ENCODE data around the gene VWC2. TPM values are rescaled to one million over a fixed set of nuclear protein-coding genes. Genes with fewer than 3 reads are reported as not detected.

VWC2 gene
- total RNA-seq, 1 experiment from 2014 or later = not detected

GRCh38 chr7:49803812-49804211 is 30.4 kb downstream of the VWC2 start:
- no peak overlapping the region for H3K4me3 ChIP-seq (ENCODE audit: low read depth in 2 of 2, low read length in 2 of 2)
- BruUV-seq (replicated peaks) = no TSS peak
- no peaks in the 10 kb centered on the region for H3K27me3 ChIP-seq (ENCODE audit: control insufficient read depth, insufficient read depth, low read length)
- H3K36me3 ChIP-seq (ENCODE audit: control insufficient read depth, insufficient read depth, low read length) = no peaks in the 10 kb centered on the region
- in situ Hi-C loops (cut with HindIII; ENCODE audit: low pct_unique_long_range_greater_than_20kb, low sequenced_read_pairs) = no loop called here
- intact Hi-C loops (cut with micrococcal nuclease; ENCODE audit: unreplicated experiment) = no loop called here
- TF ChIP-seq TCF7L2 (IDR thresholded peaks at IDR 0.05; ENCODE audit: low read depth, low read length) (no peak), REST (IDR thresholded peaks at IDR 0.05; ENCODE audit: insufficient read depth in 1 of 2, low read depth in 2 of 2, low read length in 1 of 2) (no peak), SIN3A (IDR thresholded peaks at IDR 0.05; ENCODE audit: borderline replicate concordance, insufficient read depth, low read depth, low read length) (no peak), POLR2AphosphoS5 (IDR thresholded peaks at IDR 0.05; ENCODE audit: low read depth, low read length) (no peak)
- TF ChIP-seq, protein P1, sequence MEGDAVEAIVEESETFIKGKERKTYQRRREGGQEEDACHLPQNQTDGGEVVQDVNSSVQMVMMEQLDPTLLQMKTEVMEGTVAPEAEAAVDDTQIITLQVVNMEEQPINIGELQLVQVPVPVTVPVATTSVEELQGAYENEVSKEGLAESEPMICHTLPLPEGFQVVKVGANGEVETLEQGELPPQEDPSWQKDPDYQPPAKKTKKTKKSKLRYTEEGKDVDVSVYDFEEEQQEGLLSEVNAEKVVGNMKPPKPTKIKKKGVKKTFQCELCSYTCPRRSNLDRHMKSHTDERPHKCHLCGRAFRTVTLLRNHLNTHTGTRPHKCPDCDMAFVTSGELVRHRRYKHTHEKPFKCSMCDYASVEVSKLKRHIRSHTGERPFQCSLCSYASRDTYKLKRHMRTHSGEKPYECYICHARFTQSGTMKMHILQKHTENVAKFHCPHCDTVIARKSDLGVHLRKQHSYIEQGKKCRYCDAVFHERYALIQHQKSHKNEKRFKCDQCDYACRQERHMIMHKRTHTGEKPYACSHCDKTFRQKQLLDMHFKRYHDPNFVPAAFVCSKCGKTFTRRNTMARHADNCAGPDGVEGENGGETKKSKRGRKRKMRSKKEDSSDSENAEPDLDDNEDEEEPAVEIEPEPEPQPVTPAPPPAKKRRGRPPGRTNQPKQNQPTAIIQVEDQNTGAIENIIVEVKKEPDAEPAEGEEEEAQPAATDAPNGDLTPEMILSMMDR (IDR thresholded peaks at IDR 0.05) = no peak
- ATAC-seq (no peak), DNase-seq (ENCODE audit: low read depth, low spot score) (no peak)
- no peaks in the 10 kb centered on the region for H3K4me1 ChIP-seq (ENCODE audit: control insufficient read depth, insufficient read depth, low read length)
- ChIA-PET POLR2A (no interaction called here), CTCF (no interaction called here)
- H3K9me3 ChIP-seq (ENCODE audit: control insufficient read depth, insufficient read depth, low read depth, low read length) = no peaks in the 10 kb centered on the region
- no peak overlapping the region for H3K27ac ChIP-seq (ENCODE audit: low read length)

- Histone ChIP-seq H3K4me3 (ENCODE audit: low read depth in 2 of 2, low read length in 2 of 2) (no peak overlapping the region), H3K27ac (ENCODE audit: low read length) (no peak overlapping the region), H3K27me3 (ENCODE audit: control insufficient read depth, insufficient read depth, low read length) (no peaks in the 10 kb centered on the region), H3K9me3 (ENCODE audit: control insufficient read depth, insufficient read depth, low read depth, low read length) (no peaks in the 10 kb centered on the region), H3K36me3 (ENCODE audit: control insufficient read depth, insufficient read depth, low read length) (no peaks in the 10 kb centered on the region), H3K4me1 (ENCODE audit: control insufficient read depth, insufficient read depth, low read length) (no peaks in the 10 kb centered on the region)
- BruUV-seq (replicated peaks) = no TSS peak
- no peak for TF ChIP-seq SIN3A (IDR thresholded peaks at IDR 0.05; ENCODE audit: borderline replicate concordance, insufficient read depth, low read depth, low read length)
- TF ChIP-seq TCF7L2 (IDR thresholded peaks at IDR 0.05; ENCODE audit: low read depth, low read length) = no peak
- CTCF ChIA-PET = no interaction called here
- intact Hi-C loops (cut with micrococcal nuclease; ENCODE audit: unreplicated experiment) (no loop called here), in situ Hi-C loops (cut with HindIII; ENCODE audit: low pct_unique_long_range_greater_than_20kb, low sequenced_read_pairs) (no loop called here)
- ATAC-seq = no peak
- POLR2A ChIA-PET = no interaction called here
- no peak for DNase-seq (ENCODE audit: low read depth, low spot score)
Measured at GRCh38 chr7:49805371-49806007, 32.1 kb downstream of the VWC2 start.

DNA sequence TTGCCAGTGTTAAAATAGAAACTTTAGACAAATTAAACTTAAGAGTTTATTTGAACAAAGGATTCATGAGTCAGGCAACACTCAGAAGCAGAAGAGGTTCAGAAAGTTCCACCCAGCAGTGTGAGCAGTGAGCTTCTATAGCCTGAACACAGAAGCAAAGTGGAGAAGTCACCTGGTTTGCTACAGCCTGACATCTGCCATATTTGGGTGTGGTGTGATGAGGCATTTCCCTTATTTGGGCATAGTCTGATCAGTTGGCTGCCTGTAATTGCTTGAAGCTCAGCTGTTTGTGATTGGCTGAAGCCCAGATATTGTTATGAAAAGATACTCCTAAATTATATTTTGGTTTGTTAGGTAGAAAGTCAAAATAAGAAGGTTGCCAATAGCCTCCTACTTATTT is 39.1 kb downstream of the VWC2 start:
- intact Hi-C loops (cut with micrococcal nuclease; ENCODE audit: unreplicated experiment) = no loop called here

More for the DNA sequence above, 39.1 kb downstream of the VWC2 start:
- Histone ChIP-seq H3K36me3 (ENCODE audit: control insufficient read depth, insufficient read depth, low read length) (no peaks in the 10 kb centered on the region), H3K27me3 (ENCODE audit: control insufficient read depth, insufficient read depth, low read length) (no peaks in the 10 kb centered on the region), H3K9me3 (ENCODE audit: control insufficient read depth, insufficient read depth, low read depth, low read length) (no peaks in the 10 kb centered on the region), H3K27ac (ENCODE audit: low read length) (no peak overlapping the region), H3K4me3 (ENCODE audit: low read depth in 2 of 2, low read length in 2 of 2) (no peak overlapping the region), H3K4me1 (ENCODE audit: control insufficient read depth, insufficient read depth, low read length) (no peaks in the 10 kb centered on the region)
- in situ Hi-C loops (cut with HindIII; ENCODE audit: low pct_unique_long_range_greater_than_20kb, low sequenced_read_pairs) = no loop called here
- ChIA-PET POLR2A (no interaction called here), CTCF (no interaction called here)
- ATAC-seq = no peak
- TF ChIP-seq POLR2AphosphoS5 (IDR thresholded peaks at IDR 0.05; ENCODE audit: low read depth, low read length) (no peak), SIN3A (IDR thresholded peaks at IDR 0.05; ENCODE audit: borderline replicate concordance, insufficient read depth, low read depth, low read length) (no peak), TCF7L2 (IDR thresholded peaks at IDR 0.05; ENCODE audit: low read depth, low read length) (no peak), REST (IDR thresholded peaks at IDR 0.05; ENCODE audit: insufficient read depth in 1 of 2, low read depth in 2 of 2, low read length in 1 of 2) (no peak)
- TF ChIP-seq, protein P1 (IDR thresholded peaks at IDR 0.05) = no peak
- DNase-seq (ENCODE audit: low read depth, low spot score) = no peak
- BruUV-seq (replicated peaks) = no TSS peak
